ENCODE results near the gene BARX2.

Gene BARX2

GRCh38 chr11:129404731-129405130 lies 29.1 kb downstream of the BARX2 start:
- DNase-seq, result no peak

DNA sequence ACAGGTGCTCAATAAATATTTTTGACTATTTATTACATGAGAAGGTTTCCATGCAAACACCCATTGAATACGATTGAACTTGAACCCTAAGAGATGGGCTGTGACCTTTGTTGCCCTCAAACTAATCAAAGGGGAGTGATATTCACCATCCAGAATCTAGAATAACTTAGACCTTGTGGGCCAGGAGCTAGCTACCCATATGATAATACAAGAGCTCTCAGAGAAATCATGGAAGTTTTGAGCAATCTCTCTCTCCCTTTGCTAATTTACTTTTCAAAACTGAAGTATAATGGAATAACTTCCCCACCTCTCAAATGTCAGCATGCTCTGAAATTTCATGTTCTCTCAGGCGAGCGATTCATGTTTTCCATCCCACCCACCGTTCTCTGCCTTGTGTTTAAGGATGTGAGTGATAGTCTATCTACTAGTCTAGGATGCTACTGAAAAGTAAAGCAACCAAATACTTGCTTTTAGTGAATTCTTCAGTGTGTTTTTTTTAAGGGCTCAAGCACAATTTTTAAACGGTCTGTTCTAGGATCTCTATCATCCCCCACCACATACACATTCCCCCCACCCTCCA lies 33.3 kb downstream of the BARX2 start:
- DNase-seq, result no peak

DNA sequence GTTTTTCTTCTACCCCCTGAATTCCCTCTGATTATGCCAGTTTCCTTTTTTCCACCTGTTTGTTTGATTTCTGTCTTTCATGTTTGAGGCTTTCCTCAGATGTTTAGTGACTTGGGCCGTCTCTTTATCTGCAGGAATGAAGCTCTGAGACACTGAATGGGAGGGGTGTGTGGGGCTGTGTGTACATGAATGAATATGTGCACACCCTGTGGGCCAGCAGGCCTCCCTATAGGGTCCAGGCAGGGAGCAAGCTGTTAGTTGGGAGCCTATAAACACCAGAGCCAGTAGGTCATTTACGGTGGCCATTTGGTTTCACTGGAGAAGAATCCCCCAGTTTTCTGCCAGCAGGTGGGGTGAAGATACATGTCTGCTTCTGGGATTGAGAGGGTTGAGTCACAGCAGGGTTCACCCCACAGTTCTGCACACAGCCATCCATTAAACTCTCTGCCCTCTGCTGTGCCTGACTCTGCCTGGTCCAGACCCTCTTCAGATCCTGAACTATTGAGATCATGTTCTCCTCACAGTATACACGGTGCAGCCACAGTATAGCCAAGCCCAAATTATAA lies 34.8 kb downstream of the BARX2 start:
- DNase-seq, result no peak

GRCh38 chr11:129412494-129412893 lies 36.8 kb downstream of the BARX2 start:
- no peak for DNase-seq

DNA sequence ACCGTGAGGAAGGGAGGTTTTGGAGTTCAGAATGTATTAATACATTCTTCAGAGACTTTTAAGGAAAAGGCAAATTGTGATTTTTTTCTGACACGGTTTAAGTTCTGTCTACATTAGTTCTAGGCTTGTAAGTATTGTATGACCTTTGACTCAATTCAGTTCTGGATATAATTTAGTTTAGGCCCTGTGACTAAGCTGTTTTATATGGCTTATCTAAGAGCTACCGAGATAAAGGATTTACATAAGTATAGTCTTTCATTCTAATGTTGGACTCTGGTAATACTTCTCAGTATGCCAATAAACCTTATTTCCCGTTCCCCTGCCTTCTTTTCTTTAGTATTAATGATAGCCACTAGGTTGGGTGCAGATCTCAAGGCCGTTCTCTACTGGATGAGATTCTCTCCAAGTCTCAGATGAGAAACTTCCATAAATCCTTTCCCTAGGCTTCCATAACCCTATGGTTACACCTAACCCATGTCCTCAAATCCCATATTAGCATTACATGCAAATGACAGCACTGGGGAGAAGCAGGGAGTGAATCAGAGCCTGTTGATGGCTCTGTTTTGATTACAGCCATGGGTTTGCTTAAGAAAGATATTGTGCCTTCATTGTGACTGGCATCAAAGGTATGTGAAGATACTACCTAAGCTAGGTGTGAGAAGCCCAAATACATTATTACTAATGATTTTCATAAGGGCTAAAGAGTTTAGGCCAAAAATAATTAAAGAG lies 38.7 kb downstream of the BARX2 start:
- no peak for DNase-seq

DNA sequence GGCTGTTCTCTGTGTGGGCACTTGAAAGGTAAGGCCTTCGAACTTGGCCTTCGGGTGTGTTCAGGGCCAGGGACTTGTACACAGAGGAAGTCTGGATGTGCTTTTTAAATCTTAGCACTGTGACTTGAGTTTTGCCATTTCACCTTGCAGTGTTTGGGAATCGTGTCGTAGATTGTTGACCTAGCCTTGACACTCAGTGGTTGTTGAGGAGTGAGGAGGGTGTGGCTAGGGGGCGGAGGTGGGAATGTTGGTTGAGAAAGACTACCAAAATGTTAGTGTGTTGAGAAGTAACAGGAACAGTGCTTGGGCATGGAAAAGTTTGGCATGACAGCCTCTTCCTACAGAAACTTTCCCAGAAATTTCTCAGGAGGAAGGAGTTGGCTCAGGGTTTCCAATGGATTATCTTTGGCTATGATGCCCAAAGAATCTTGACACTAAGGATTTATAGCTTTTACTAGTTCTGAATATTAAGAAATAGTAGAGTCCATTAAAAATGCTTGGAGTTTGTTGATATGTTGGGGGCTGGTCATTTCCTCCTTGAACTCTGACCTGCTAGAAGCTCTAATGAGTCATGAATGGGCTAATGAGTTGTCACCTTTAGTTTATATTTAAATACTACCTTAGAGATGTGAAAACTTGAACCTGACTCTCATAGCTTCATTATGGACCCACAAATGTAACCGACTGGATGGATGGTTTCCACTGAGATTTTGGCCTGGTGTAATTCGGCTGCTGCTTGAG lies 40.6 kb downstream of the BARX2 start:
- DNase-seq, result no peak

DNA sequence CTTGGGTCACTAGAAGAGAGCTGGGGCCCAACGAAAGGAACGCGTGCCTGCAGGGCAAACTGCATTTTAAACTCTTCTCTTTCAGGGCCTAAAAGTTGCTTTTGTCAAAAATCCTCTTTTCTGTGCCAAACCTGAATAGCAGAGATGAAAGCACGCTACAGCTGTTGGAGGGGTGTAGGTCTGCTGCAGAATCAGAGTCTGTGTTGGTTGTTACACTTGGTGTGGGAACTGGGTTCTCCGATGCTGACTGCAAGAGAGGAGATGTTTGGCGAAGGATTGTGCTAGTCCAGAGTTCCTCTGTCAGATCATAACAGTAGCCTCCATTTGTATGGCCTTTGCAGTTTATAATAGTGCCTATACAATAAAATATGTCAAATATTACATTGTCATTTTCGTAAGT lies 41.8 kb downstream of the BARX2 start:
- no peak for DNase-seq

DNA sequence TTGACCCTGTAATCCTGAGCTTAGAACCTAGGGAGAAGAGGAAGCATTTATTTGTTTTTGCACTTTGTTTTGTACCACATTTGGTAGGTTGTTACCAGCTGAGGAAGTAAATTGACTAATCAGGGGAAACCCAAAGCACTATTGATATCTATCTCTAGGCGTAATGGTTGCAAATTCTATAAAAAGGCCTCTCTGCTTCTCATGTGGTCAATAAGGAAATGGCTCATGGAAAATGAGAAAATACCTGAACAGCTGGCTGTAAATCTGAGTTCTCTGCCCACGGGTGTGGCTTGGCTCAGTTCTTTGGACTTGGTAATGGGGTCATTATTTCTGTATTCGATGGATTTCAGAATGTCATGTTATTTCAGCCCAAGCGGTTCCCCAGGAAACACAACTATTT lies 42.4 kb downstream of the BARX2 start:
- DNase-seq, result no peak

GRCh38 chr11:129419386-129419785 lies 43.7 kb downstream of the BARX2 start:
- no peak for DNase-seq

DNA sequence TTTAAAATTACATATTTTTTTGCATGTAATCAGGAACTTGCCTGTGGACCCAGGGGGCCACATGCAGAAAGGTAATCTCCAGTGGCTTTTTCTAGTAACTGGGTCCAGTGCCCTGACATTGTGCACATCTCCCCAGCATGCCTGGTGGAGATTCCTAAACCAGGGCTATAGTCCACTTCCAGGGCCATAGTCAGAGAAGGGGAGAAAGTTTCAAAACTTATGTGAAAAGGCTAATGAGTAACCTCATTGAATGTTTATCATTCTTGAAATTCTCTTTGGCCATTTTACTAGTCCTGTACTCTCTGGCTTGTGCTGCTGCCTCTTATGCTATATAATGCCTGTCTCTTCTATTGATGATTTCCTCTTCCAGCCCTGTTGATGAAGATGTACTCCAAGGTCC lies 47.8 kb downstream of the BARX2 start:
- DNase-seq, result no peak

- DNase-seq, result no peak
Measured at GRCh38 chr11:129425214-129425613, 49.6 kb downstream of the BARX2 start.

DNA sequence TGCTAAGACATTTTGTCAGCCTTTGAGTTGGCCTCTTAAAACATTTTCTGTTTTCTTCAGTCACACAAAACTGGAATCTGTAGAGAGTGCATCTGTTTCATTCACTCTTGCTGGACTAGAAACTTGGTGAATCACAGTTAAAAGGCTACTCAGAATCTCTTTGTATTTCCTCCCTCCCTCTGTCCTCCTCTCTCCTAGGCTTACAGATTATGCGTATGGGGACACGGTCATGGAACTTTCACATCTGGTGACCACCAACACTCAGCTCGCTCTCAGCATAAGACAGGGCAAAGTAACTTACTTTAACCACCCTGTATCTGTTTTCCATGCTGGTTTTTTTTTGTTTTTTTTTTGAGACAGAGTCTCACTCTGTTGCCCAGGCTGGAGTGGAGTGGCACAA lies 50.4 kb downstream of the BARX2 start:
- DNase-seq, result no peak

DNA sequence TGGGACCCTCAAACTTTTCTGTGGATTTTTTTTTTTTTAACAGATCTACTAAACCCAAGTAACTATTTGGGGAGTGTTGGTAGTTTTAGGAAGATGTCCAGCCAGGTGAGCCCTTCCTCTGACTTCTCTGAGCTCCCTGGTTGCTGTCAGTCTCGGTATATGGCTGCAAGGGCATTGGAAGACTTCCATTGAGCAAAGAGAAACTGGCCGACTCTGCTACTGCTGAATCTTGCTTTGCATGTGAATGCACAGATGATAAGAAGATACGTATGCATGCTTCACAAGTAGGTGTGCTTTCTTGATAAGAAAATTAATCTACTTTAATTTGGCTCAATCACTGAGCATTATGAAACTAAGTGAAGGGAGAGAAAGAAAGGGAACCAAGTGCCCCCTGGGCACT lies 51.1 kb downstream of the BARX2 start:
- DNase-seq, result no peak

- DNase-seq, result no peak
Measured at GRCh38 chr11:129427376-129427775, 51.7 kb downstream of the BARX2 start.

DNA sequence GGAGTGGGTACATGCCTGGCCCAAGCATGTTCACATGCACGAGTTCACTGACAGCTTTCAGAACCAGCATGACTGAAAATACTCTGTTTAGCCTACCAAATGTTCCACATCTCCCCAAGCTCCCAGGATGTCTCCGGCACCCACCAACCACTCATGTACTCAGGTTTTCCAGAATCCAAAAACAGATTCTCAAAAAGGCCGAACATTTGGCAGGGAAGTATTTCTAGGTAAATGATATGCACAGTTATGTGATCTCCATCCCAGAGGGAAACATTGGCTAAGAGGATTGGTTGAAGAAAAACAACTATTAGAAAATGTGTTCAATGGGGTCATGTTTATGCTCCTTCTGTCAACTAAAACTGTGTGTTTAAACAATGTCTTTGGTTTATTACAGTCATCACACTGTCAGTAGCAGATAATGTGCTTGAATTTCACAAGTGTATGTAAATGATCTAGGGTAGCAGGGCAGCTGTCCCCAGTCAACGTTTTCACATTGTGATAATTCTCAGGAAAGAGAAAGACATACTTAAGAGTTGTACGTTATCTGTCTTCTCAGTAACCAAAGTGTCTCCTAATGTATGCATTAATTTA lies 52.3 kb downstream of the BARX2 start:
- DNase-seq, result no peak

GRCh38 chr11:129428557-129428956 lies 52.9 kb downstream of the BARX2 start:
- no peak for DNase-seq

DNA sequence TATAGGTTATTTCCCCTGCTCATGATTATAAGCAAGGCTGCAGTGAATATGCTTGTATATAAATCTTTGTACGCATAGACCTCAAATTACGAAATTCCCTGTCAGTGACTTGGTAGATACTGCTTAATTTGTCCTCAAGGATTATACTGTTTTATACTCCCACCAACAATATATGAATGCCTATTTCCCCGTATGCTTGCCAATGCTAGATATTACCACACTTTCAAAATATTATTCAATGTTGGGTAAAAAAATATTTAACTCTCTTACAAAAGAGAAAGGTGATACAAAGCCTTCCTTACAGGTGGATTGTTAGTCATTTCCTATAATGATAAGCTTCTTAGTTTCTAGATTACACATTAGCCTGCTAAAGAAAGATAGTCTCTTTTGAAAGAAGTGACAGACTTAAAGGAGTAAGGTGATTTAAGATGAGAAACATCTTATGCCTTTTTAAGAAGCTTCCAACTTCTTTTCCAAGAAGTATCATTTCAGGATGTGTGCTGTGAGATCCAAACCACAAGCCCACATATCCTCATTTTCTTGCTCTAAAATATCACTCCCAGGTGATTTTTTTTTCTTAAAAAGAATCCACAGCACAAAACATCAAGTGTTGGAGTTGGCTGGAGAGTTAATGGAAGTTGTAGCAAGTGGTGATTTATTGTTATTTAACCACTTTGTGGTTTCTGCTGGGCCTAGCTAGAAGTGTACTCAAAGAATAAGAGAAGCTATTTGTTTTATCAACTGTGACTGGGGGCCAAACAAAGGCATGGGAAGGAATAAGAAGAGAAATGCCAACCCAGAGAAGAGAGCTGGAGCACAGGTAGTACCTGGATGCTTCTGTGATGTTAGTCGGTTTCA lies 59.2 kb downstream of the BARX2 start:
- peak; percentile 22 for DNase-seq

DNA sequence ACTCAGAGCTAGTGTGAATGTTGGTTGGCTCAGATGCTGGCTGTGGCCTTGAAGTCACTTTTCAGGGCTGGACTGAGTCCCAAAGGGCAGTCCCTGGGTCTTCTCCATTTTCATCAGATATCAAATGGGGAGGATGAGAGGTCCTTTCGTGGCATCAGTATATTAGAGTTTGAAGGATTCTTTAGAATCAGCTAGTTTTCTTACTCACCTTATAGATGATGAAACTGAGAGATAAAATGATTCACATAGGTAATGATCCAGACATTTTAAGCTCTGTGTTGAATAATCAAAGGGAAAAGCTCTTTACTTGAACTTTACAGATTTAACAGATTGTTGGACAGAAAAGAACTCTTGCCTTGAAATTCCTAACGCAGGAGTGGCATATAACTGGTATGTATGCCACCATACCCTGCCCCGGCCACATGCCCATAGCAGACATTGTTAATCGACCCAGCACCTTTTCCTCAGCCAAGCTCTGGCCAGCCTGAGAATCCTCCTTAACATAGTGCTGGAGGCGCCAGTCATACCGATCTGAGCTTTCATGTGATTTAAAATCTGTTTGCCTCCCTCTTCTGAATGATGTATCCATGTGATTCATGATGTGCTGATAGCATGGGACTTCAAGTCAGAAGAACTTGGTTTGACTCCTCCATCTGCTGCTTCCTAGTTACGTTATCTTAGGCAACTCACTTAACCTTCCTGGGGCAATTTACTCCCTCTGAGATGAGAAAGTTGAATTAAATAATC lies 60.0 kb downstream of the BARX2 start:
- no peak for DNase-seq

DNA sequence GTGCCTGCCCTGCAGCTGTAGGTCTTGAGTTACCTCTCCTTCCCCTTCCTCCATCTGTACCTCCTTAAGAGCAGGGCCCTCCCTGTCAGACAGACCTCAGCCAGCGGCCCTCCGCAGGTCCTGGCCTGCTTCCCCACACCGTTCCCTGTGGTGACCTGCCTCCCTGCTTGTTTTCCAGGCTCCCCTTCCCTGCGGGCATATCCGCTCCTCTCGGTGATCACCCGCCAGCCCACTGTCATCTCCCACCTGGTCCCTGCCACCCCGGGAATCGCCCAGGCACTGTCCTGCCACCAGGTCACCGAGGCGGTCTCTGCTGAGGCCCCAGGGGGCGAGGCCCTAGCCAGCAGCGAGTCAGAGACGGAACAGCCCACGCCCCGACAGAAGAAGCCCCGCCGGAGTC lies 60.9 kb downstream of the BARX2 start:
- no peak for DNase-seq

GRCh38 chr11:129440028-129440713 lies 64.5 kb downstream of the BARX2 start:
- DNase-seq, result no peak

GRCh38 chr11:129442171-129442570 lies 66.5 kb downstream of the BARX2 start:
- DNase-seq, result no peak

All from hematopoietic multipotent progenitor cell treated with erythropoietin and hydrocortisone succinate and interleukin-3 and kit ligand, for 4 days (in vitro differentiated cells).